ENCODE data around the gene TEX54.

- TF ChIP-seq REST (IDR thresholded peaks at IDR 0.05; ENCODE audit: insufficient read depth in 1 of 2, low read depth in 2 of 2, low read length in 2 of 2) = no peak
- TF ChIP-seq POLR2AphosphoS5 (IDR thresholded peaks at IDR 0.05; ENCODE audit: low read depth, low read length) = no peak
Measured at GRCh38 chr11:62806611-62807121, 26.0 kb downstream of the TEX54 start.

Measured in PFSK-1 (cell line).